ENCODE measurements around the gene KCP.
A peak's percentile ranks its signal among the peaks of the same experiment; 100 is the strongest.

Gene KCP

GRCh38 chr7:128906001-128906765, 4.3 kb downstream of the KCP start:
- DNase-seq: no peak

- DNase-seq: peak; percentile 32
Observed at GRCh38 chr7:128904381-128905197, 5.9 kb downstream of the KCP start.

- no peak for DNase-seq
Observed at GRCh38 chr7:128903621-128904361, 6.7 kb downstream of the KCP start.

- DNase-seq: no peak
Observed at GRCh38 chr7:128902761-128903585, 7.5 kb downstream of the KCP start.

DNA sequence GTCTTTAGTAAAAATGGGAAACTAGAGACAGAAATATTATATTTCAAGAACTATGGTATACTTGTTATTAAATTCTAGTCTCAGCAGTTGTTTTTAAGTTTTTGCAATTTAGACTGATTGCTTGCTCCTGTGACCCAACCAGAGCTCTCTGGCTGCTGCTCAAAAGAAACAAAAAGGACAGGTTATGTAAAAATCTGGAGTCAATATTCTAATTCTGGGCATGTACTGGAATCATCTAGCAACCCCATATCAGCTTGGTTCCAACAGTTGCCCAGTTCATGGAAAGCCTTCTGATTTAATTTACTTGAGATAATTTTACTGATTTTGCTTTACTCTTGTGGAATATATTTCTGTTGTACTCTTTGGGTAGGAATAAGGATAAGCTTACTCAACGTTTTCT, 10.3 kb downstream of the KCP start:
- no peak for DNase-seq

DNA sequence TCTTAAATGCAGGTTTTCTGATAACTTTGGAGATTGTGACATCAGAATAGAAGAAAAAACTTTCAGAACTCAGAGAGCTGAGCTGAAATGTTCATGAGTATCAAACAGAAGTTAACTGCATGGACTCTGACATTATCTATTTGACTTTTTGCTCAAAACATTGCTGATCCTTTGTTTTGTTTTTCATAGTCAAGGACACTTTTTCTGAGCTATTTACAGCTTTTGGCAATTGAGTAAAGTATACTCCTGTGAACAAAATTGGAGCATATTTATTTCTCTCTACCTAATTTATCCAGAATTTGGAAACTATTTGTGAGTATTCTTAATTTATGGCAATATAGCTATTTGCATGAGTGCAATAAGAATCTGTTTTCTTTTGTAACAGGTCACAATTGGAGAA, 11.1 kb downstream of the KCP start:
- DNase-seq: no peak

DNA sequence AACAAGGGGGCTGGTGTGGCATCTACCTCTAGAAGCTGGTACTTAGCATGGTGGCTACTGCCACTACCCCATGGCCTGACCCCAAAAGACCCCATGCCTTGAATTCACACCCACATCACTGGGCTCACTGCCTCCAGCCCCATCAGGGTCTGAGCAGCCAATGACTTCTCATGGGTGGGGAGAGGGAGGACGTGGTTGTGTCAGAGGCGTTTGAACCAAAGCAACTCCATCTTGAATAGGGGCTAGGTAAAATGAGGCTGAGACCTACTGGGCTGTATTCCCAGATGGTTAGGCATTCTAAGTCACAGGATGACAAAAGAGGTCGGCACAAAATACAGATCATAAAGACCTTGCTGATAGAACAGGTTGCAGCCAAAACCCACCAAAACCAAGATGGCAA, 15.2 kb downstream of the KCP start:
- no peak for DNase-seq

DNA sequence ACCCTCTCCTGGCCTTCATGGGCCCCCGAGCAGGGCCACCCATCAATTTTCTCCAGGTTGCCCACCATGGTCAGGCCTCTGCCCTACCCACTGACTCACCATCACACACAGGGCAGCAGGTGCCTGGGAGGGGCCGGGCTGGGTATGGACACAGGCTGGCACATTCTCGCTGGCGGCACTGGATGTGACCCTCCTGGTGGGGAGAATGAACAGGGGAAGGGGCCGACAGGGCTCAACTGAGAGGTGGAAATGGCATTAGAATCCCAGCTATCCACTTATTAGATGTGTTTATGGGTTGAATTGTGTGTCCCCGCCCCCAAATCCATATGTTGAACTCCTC, 16.4 kb downstream of the KCP start:
- no peak for DNase-seq

DNA sequence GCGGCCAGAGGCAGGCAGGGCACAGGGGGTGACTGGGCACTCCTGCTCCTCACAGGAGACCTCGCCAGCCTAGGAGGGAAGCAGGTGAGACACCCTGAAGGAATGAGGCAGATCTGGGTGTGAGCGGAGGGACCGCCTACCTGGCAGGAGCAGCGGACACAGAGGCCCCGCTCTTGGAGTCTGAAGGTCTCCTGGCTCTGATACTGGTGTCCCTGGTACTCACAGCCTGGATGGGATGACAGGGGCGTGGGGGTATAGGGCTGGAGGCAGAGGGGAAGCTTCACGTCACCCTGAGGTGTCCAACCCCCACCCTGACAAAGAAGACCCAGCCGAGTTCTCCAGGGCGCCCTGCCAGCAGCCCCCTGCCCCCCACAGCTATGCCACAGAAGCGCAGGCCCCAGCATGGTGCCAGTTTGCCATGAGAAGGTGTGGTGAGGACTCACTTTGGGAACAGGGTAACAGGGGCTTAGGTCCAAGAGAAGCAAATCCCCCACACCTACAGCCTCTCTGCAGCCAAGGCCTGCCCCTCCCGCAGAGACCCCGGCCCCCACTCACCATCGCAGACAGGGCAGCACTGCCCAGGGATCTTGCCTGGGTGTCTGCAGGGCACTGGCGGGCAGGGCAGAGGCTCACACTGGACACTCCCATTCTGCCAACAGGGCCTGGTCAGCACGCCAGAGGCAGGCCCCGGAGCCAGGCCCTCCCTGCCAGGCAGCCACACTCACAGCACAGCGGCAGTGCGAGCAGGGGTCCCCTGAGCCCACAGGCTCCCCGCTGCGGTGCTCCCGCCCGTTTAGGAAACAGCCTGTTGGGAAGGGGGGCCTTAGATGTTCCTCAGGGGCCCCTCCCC, 17.0 kb downstream of the KCP start:
- DNase-seq: no peak

- DNase-seq: no peak
Observed at GRCh38 chr7:128892521-128893250, 17.8 kb downstream of the KCP start.

- no peak for DNase-seq
Observed at GRCh38 chr7:128891942-128892269, 18.6 kb downstream of the KCP start.

DNA sequence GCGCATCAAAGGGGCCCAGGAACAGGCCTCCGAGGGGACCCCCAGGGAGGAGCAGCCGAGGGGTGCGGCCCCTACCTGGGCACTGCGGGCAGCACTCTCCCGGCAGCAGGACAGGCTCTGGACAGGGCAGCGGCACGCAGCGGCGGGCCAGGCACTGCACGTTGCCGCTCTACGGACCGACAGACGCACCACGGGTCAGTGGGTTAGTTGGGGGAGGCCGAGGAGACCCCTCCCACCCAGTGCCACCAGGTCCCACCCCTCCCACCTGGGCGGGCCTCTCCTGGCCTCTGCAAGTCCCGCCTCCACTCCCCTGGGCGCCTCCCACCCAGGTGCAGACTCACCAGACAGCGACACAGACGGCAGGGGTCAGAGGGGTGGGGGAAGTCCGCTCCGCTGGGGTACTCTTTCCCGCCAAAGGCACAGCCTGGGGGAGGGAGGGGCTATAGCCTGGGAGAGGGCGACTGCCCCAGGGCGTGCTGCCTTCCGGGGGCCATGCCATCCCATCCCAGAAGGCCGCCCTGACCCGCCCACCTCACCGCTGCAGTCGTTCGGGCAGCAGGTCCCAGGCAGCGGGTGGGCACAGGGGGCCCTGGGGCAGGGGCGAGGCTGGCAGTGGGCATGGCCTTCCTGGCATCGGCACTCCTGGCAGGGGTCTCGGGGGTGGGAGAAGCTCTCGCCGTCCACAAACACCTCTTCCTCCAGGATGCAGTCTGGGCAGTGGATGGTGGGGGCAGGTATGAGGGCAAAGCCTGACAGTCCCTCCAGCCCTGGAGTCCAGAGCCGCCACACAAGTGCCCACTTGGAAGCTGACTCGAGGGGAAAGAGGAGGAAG, 19.2 kb downstream of the KCP start:
- no peak for DNase-seq

DNA sequence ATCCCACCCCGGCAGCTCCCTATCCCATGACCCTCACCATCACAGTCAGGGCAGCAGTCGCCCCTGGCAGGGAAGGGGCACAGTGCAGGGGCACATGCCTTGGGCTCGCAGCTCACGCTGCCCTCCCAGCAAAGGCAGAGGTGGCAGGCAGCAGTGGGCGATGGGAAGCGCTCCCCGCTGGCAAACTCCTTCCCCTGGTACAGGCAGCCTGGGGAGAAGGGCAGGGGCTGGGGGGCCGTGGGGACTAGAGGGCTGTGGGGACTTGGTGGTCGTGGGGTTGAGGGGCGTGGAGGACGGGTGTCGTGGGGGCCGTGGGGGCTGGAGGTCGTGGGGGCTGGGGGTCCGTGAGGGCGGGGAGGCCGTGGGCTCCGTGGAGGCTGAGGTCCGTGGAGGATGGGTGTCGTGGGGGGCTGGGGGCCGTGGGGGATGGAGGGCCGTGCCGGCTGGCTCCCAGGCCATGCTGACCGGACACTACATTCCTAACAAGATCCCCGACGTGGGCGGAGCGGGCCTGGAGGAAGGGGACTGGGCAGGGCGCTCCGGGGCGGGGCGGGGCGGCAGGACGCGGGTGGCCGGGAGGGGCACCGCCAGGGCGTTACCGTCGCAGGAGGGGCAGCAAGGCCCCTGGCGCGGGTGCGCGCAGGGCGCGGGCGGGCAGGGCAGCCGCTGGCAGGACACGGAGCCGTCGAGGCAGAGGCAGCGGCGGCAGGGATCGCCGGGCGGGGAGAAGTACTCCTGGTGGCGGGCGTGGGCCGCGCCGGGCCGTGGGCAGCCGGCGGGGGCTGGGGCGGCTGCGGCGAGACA, 20.0 kb downstream of the KCP start:
- DNase-seq: no peak

GRCh38 chr7:128889121-128889520, 21.4 kb downstream of the KCP start:
- no peak for DNase-seq

GRCh38 chr7:128888756-128889095, 21.8 kb downstream of the KCP start:
- no peak for DNase-seq

GRCh38 chr7:128888039-128888755, 22.3 kb downstream of the KCP start:
- DNase-seq: no peak

DNA sequence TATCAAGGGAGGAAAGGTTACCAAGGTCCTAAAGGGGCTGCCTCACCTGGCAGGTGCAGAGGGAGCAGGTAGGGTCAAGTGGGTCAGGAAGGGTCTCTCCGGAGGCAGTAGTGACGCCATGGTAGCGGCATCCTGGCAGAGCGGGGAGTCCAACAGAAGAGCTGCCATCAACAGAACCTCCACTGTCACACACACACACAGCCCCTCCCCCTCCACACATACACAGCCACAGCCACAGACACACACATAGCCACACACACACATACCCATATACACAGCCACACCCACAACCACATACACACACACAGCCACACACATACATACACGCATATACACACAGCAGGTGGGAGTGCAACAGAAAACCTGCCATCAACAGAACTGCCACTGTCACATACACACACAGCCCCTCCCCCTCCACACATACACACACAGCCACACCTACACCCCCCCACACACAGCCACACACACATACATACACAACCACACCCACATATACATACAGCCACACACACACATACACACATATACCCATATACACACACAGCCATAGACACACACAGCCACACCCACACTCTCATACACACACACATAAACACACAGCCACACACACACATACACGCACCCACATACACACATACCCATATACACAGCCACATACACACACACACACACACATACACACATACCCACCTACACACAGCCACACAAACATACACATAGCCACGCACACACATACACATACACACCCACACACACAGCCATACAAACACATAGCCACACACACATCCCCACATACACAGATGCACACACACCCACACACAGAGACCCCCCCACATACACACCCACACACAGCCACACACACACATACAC, 23.1 kb downstream of the KCP start:
- DNase-seq: no peak
